Measurements from ENCODE around the gene COL6A3.
A peak's percentile ranks its signal among the peaks of the same experiment; 100 is the strongest.
"Not testable (repeated sequence)": the region's sequence is repeated elsewhere in the genome, so short reads cannot be mapped to it uniquely, and the experiment has no call there.

Gene COL6A3

GRCh38 chr2:237421542-237422116 lies 7.7 kb upstream of the COL6A3 start:
- peak; percentile 72 for DNase-seq

GRCh38 chr2:237418300-237418699 lies 4.3 kb upstream of the COL6A3 start:
- DNase-seq = no peak

GRCh38 chr2:237412988-237413776 lies 782 bp downstream of the COL6A3 start:
- peak; percentile 55 for DNase-seq

GRCh38 chr2:237412646-237412987 lies 1.3 kb downstream of the COL6A3 start:
- no peak for DNase-seq

- peak; percentile 41 for DNase-seq
These were observed 2.1 kb downstream of the COL6A3 start for GRCh38 chr2:237411683-237412423.

GRCh38 chr2:237411092-237411601 lies 2.8 kb downstream of the COL6A3 start:
- DNase-seq = no peak

- DNase-seq = not testable (repeated sequence)
These were observed 4.7 kb downstream of the COL6A3 start for GRCh38 chr2:237409263-237409662.

- no peak for DNase-seq
These were observed 5.5 kb downstream of the COL6A3 start for GRCh38 chr2:237408335-237409000.

GRCh38 chr2:237407700-237408099 lies 6.3 kb downstream of the COL6A3 start:
- DNase-seq = no peak

GRCh38 chr2:237406371-237406895 lies 7.5 kb downstream of the COL6A3 start:
- no peak for DNase-seq

- no peak for DNase-seq
These were observed 8.4 kb downstream of the COL6A3 start for GRCh38 chr2:237405605-237406004.

- DNase-seq = no peak
These were observed 8.9 kb downstream of the COL6A3 start for GRCh38 chr2:237405006-237405559.

GRCh38 chr2:237404413-237404812 lies 9.6 kb downstream of the COL6A3 start:
- no peak for DNase-seq

GRCh38 chr2:237403024-237403882 lies 10.7 kb downstream of the COL6A3 start:
- DNase-seq = no peak

- no peak for DNase-seq
These were observed 13.8 kb downstream of the COL6A3 start for GRCh38 chr2:237400199-237400598.

- DNase-seq = no peak
These were observed 16.9 kb downstream of the COL6A3 start for GRCh38 chr2:237397072-237397471.

GRCh38 chr2:237393523-237393922 lies 20.4 kb downstream of the COL6A3 start:
- DNase-seq = no peak

- no peak for DNase-seq
These were observed 21.8 kb downstream of the COL6A3 start for GRCh38 chr2:237392186-237392585.

GRCh38 chr2:237391140-237391539 lies 22.8 kb downstream of the COL6A3 start:
- no peak for DNase-seq

- DNase-seq = no peak
These were observed 23.7 kb downstream of the COL6A3 start for GRCh38 chr2:237390235-237390634.

- no peak for DNase-seq
These were observed 24.1 kb downstream of the COL6A3 start for GRCh38 chr2:237389831-237390230.
